Astrocyte of the hippocampus (primary cell): Measurements from ENCODE around the gene STXBP1.

Source experiments
- DNase-seq: peaks from one replicate; pipeline ENCODE4 v3.0.0; 2011; ENCODE audit warnings: low read depth, low spot score

Gene STXBP1

GRCh38 chr9:127692071-127692470 lies 80.0 kb downstream of the STXBP1 start:
- no peak for DNase-seq

GRCh38 chr9:127693143-127693542 lies 81.1 kb downstream of the STXBP1 start:
- DNase-seq: no peak

GRCh38 chr9:127693697-127694096 lies 81.6 kb downstream of the STXBP1 start:
- no peak for DNase-seq

DNA sequence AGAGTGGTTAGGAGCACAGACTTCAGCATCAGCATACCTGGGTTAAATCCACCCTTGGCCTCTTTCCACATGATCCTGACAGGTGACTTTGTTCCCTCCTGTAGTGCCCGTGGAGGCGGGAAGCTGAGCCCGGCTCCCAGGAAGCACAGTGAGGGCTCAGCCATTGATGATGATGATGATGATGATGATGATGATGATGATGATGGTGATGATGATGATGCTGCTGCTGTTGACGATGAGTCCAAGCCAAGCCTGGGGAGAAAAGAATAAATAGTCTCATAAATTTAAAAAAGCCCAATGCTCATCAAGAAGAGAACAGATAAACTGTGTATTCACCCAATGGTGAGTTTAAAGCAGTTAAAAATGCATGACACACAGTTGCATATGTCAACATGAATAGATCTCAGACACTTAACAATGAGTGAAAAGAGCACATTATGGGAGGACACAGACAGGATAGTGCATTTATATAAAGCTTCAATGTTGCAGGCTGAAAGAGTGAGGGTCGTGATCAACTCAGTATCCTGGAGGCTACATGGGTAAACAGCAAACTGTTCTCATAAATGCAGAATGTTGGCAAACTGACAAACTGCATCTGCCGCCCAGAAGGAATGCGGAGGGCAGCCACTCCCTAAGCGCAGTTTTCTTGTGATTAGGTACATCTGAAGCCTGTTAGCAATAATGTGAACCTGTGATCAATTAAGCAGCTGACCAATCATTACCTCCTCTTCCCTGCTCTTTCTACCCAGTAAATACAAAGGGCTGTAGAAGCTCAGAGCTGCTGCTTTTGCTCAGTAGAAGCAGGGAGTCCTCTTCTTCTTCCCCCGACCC lies 83.0 kb downstream of the STXBP1 start:
- no peak for DNase-seq

GRCh38 chr9:127697575-127697974 lies 85.5 kb downstream of the STXBP1 start:
- DNase-seq: no peak

DNA sequence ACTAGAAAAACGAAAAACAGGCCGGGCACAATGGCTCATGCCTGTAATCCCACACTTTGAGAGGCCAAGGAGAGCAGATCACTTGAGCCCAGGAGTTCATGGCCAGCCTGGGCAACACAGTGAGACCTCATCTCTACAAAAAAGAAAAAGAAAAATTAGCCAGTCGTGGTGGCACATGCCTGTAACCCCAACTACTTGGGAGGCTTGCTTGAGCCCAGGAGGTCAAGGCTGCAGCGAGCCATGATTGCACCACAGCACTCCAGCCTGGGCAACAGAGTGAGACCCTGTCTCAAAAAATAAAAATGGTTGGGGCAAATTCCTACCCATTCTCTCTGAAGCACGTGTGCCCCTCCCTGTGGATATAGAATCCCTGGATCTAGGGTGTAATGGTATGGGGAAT lies 86.3 kb downstream of the STXBP1 start:
- DNase-seq: no peak

GRCh38 chr9:127698985-127699670 lies 87.1 kb downstream of the STXBP1 start:
- peak; percentile 97 for DNase-seq

DNA sequence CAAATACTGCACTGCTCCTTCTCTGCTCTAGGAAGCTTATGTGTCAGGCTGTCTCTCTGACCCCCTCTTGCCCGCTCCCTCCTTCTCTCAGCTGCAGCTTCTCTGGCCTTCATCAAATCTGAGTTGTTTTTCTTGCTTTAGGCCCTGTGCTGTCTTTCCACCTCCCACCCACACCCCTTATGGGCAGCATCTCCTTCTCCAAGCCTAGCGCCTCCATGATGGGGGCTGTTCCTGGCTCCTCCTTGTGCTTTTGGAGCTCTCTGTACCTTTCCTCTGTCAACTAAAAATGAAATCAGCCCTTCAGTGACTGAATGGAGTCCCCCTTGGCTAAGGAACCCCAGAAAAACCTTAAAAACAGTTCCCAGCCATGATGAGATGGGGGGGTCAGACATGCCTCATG lies 88.1 kb downstream of the STXBP1 start:
- no peak for DNase-seq

DNA sequence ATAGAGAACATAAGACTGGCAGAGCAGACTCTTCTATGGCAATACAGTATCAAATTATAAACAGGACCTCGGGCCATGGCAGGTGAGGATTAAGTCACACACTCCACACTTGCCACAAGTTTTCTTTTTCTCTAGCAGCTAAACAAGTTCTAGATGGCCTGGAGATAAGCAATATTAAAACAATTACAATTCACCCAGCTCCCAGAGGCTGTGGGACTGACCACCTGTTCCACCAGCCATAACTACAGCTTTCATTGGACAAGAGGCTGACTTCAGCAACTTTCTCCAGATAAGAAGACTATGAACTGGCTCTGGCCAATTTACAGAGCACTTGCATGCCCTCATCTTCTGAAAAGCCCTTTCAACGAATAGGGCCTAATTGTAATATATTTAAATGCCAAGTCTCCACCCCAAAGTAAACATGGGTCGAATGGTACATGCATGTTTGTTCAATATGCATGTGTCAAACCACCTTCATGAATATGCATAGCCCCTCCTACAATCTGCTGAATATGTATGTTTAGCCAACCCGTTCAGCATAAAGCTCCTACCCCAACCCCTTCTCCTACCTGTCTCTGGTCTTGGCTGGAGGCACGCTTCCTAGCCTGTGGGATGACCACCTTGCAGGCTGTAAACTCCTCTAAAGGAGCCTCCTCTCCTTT lies 88.6 kb downstream of the STXBP1 start:
- no peak for DNase-seq

DNA sequence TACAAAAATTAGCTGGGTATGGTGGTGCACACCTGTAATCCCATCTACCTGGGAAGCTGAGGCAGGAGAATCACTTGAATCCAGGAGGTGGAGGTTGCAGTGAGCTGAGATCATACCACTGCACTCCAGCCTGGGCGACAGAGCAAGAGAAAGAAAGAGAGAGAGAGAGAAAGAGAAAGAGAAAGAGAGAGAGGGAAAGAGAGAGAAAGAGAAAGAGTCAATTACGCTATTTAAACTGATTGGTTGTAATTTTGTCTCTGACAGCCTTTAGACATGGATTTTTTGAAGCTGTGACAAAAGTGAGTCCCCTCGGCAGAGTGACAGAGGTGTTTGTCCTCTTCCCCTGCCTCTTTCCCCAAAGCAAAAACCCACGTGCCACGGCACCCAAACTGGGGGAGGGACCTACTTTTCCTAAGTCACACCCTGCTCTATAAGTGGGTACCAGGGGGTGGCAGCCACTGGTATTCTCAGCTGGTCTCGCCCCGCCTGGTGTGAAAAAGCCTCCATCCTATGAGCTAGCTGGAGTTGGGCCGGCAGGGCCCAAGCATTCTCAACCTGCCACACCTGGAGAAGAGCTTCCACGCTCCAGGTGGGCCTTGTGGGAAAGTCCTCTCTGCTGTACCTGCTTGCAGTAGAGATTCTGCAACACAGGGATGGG lies 91.3 kb downstream of the STXBP1 start:
- DNase-seq: no peak

GRCh38 chr9:127705577-127706379 lies 93.7 kb downstream of the STXBP1 start:
- no peak for DNase-seq

GRCh38 chr9:127706836-127707241 lies 94.8 kb downstream of the STXBP1 start, which contains the start of gene CFAP157:
Gene CFAP157 (plus strand): TSS chr9:127706988. CDS start chr9:127707032, 44 bp downstream.
- no peak for DNase-seq

- DNase-seq: no peak
Observed at GRCh38 chr9:127707766-127708165, 95.7 kb downstream of the STXBP1 start.

GRCh38 chr9:127708952-127709587 lies 97.0 kb downstream of the STXBP1 start:
- DNase-seq: no peak

- DNase-seq: no peak
Observed at GRCh38 chr9:127710204-127710783, 98.2 kb downstream of the STXBP1 start.

GRCh38 chr9:127711226-127711701 lies 99.2 kb downstream of the STXBP1 start:
- DNase-seq: no peak

GRCh38 chr9:127711831-127712274 lies 99.8 kb downstream of the STXBP1 start:
- DNase-seq: no peak

DNA sequence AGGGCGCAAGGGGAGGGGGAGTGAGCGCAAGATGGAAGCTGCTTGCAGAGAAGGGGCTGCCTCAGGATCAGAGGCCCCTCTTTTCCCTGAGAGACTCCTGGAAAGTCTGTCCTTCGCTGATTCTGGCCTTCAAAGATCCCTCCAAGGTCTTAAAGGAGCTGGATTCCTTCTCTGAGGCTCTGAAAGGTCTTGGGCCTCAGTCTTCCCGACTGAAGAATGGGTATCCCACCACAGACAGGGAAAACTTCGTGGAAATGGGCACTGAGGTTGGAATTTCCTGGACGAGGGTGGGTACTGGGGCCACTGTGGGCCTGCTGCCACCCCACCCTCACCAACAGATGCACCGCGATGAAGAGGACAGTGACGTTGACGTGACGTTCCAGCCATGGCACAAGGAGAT lies 100.3 kb downstream of the STXBP1 start:
- no peak for DNase-seq

GRCh38 chr9:127712867-127713266 lies 100.8 kb downstream of the STXBP1 start:
- DNase-seq: no peak
